Fibroblast of lung (primary cell): ENCODE results near the gene GRK1. TPM values are rescaled to one million over a fixed set of nuclear protein-coding genes. Genes with fewer than 3 reads are reported as not detected.

Source experiments
- DNase-seq, 2 donors: peaks; one replicate each; pipeline versions ENCODE4 v3.0.0 to v3.0.0-alpha.2; 2010; ENCODE audit warnings: low read depth in 2 of 2
- H2AFZ ChIP-seq: 2 replicates; pipeline ENCODE4 v1.5.1; 2012; ENCODE audit warnings: low read length, control low read depth, inconsistent platforms
- H3K27ac ChIP-seq: 2 replicates; pipeline ENCODE4 v1.5.1; 2011; ENCODE audit warnings: low read length, control low read depth; ENCODE audit not compliant: insufficient read depth
- H3K27me3 ChIP-seq: 2 replicates; pipeline ENCODE4 v1.5.1; 2011; ENCODE audit warnings: mild to moderate bottlenecking, low read length; ENCODE audit not compliant: control insufficient read depth, insufficient read depth
- H3K36me3 ChIP-seq: 2 replicates; pipeline ENCODE4 v1.5.1; 2011; ENCODE audit warnings: low read length; ENCODE audit not compliant: control insufficient read depth, insufficient read depth
- H3K4me1 ChIP-seq: 2 replicates; pipeline ENCODE4 v1.5.1; 2011; ENCODE audit warnings: low read length; ENCODE audit not compliant: control insufficient read depth, insufficient read depth; ENCODE audit errors: extremely low read depth
- H3K4me2 ChIP-seq: 2 replicates; pipeline ENCODE4 v1.5.1; 2011; ENCODE audit warnings: low read length, control low read depth; ENCODE audit not compliant: insufficient read depth; ENCODE audit errors: extremely low read depth
- H3K4me3 ChIP-seq, 4 experiments: fragments of 200-600 bp in 1 of 4; sonication (generic) in 1 of 4; replicated peaks in 1 of 4; 2 replicates each; pipeline ENCODE4 v1.5.1; 2011 to 2016; ENCODE audit warnings: low read length in 4 of 4, low read depth in 3 of 4, mild to moderate bottlenecking in 3 of 4, control low read depth in 2 of 4, inconsistent platforms in 1 of 4, mixed read lengths in 1 of 4; ENCODE audit not compliant: insufficient read depth in 1 of 4; ENCODE audit errors: control extremely low read depth in 1 of 4
- H3K79me2 ChIP-seq: 2 replicates; pipeline ENCODE4 v1.5.1; 2012; ENCODE audit warnings: mild to moderate bottlenecking, low read length, inconsistent platforms; ENCODE audit not compliant: control insufficient read depth, insufficient read depth
- H3K9ac ChIP-seq: 2 replicates; pipeline ENCODE4 v1.5.1; 2011; ENCODE audit warnings: mild to moderate bottlenecking, low read length, control low read depth; ENCODE audit not compliant: insufficient read depth
- H3K9me3 ChIP-seq: 2 replicates; pipeline ENCODE4 v1.5.1; 2012; ENCODE audit warnings: low read depth, low read length; ENCODE audit not compliant: control insufficient read depth, insufficient read depth
- H4K20me1 ChIP-seq: 2 replicates; pipeline ENCODE4 v1.5.1; 2011; ENCODE audit warnings: low read length; ENCODE audit not compliant: control insufficient read depth, insufficient read depth; ENCODE audit errors: extremely low read depth
- EZH2 ChIP-seq: IDR thresholded peaks from 2 replicates; pipeline ENCODE4 v1.5.1; 2012; ENCODE audit warnings: low read length, control low read depth, mild to moderate bottlenecking; ENCODE audit errors: missing control alignments
- polyA plus RNA-seq, 2 donors: library from polyadenylated mRNA; depleted of rRNA in 1 of 2; stranded (reverse) in 1 of 2; unstranded in 1 of 2; fragments of >200 nt; gene quantifications; 2 replicates each; pipeline ENCODE4 v1.2.1, GENCODE V29; 2011 to 2012; ENCODE audit warnings: missing spikeins in 1 of 2
- total RNA-seq: library from RNA; depleted of rRNA; stranded (reverse); fragments of >200 nt; gene quantifications from 2 replicates; pipeline ENCODE4 v1.2.1, GENCODE V29; 2014
- TF ChIP-seq, protein P1 (sequence below), 2 donors: IDR thresholded peaks in 1 of 2; conservative IDR thresholded peaks in 1 of 2; 1 replicate in 1 of 2; 2 replicates in 1 of 2; pipeline ENCODE4 v1.5.1; 2011 to 2012; ENCODE audit warnings: low read length in 2 of 2, control low read depth in 1 of 2, inconsistent platforms in 1 of 2, low read depth in 1 of 2, mild to moderate bottlenecking in 1 of 2

GRK1 gene
- total and polyA plus RNA-seq, 2 donors (not counting 1 experiment from before 2014, with no cell fraction given): 0.17 TPM; not detected in 1

DNA sequence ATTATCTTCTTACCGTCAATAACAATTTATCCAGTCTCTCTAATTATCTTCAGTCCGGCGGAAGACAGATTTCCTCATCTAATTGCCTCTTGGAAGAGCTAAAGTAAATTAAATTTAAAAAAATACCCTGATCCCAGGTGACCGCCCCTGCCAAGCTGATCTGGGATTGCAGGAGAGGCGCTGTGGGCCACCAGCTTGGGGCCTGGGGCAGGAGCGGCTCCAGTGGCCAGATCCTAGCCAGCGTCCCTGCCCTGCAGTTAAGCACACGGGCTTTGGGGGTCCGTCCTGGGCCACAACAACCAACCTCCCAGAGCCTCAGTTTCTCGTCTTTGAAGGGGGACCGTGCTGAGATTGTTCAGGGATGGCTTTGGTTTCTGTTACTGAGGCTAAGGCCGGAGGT, 79.7 kb downstream of the GRK1 start:
- Histone ChIP-seq H3K27ac (no peak overlapping the region), H3K9me3 (peaks cover 2% of the 10 kb centered on the region), H3K36me3 (no peaks in the 10 kb centered on the region), H4K20me1 (no peaks in the 10 kb centered on the region), H3K4me1 (no peaks in the 10 kb centered on the region), H3K79me2 (no peaks in the 10 kb centered on the region), H2AFZ (no peak overlapping the region), H3K9ac (no peak overlapping the region), H3K27me3 (no peaks in the 10 kb centered on the region), H3K4me2 (no peak overlapping the region), H3K4me3 (no peak overlapping the region)
- DNase-seq: no peak
- TF ChIP-seq, protein P1, sequence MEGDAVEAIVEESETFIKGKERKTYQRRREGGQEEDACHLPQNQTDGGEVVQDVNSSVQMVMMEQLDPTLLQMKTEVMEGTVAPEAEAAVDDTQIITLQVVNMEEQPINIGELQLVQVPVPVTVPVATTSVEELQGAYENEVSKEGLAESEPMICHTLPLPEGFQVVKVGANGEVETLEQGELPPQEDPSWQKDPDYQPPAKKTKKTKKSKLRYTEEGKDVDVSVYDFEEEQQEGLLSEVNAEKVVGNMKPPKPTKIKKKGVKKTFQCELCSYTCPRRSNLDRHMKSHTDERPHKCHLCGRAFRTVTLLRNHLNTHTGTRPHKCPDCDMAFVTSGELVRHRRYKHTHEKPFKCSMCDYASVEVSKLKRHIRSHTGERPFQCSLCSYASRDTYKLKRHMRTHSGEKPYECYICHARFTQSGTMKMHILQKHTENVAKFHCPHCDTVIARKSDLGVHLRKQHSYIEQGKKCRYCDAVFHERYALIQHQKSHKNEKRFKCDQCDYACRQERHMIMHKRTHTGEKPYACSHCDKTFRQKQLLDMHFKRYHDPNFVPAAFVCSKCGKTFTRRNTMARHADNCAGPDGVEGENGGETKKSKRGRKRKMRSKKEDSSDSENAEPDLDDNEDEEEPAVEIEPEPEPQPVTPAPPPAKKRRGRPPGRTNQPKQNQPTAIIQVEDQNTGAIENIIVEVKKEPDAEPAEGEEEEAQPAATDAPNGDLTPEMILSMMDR (conservative IDR thresholded peaks at IDR 0.05 in 1 of 2, IDR thresholded peaks at IDR 0.05 in 1 of 2; ENCODE audit: low read depth in 1 of 2, low read length in 2 of 2): no peak
- no peak for TF ChIP-seq EZH2

DNA sequence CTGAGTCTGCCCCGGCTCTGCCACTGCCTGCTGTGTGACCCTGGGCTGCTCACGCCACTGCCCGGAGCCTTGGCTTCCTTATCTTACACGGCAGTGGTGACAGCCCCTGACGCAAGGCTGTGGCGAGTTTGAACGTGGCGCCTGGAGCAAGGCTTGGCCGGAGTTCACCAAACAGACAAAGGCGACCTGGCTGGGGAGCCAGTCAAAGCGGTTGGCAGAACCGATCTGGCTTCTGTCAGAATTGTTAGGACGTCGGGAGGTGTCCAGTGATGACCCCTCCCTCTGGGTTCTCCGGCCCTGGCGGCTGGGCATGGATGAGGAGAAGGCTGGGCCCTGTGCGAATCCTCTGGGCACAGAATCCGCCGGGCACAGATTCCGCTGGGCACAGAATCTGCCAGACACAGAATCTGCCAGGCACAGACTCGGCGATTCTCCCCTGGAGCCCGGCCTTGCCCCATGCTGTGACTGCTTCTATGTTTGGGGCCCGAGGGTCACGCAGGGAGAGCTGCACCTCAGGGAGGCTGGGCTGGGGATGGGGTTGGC, 80.3 kb downstream of the GRK1 start:
- H3K27ac ChIP-seq: no peak overlapping the region
- TF ChIP-seq, protein P1 (conservative IDR thresholded peaks at IDR 0.05 in 1 of 2, IDR thresholded peaks at IDR 0.05 in 1 of 2; ENCODE audit: low read depth in 1 of 2, low read length in 2 of 2): no peak
- TF ChIP-seq EZH2: no peak
- no peak overlapping the region for H2AFZ ChIP-seq
- peaks cover 2% of the 10 kb centered on the region for H3K9me3 ChIP-seq
- H3K9ac ChIP-seq: no peak overlapping the region
- H3K4me3 ChIP-seq: no peak overlapping the region
- no peak for DNase-seq
- no peak overlapping the region for H3K4me2 ChIP-seq
- H3K79me2 ChIP-seq: no peaks in the 10 kb centered on the region
- H4K20me1 ChIP-seq: no peaks in the 10 kb centered on the region
- H3K4me1 ChIP-seq: no peaks in the 10 kb centered on the region
- H3K27me3 ChIP-seq: no peaks in the 10 kb centered on the region
- no peaks in the 10 kb centered on the region for H3K36me3 ChIP-seq

DNA sequence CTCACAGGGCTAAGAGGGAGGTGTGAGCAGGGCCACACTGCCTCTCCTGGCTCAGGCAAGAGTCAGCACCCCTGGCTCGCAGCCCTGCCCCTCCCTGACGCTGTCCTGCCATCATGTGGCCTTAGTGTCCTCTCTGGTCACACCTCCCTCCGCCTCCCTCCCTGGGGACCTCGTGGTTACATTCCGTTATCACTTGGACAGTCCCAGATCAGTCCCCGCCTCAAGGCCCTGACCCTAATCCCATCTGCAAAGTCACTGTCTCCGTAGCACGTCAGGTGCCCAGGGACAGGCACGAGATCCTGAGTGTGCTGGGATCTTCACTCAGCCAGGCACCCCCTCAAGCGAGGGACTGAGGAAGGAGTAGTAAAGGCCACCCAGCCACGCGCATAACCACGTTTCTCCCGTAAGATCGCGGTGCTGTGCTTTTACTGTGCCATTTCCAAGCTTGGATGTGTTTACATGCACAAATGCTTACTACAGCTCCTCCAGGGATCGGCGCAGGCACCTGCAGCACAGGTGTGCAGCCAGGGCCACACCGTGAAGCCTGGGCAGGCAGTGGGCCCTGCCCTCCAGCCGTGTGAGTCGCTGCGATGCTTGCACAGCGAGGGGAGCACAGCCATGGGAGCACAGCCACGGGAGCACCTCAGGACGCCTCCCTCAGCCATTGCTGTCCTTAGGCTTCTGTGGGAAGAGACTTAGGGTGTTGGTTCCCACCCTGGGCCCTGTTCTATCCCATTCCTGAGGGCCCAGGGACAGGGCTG, 81.3 kb downstream of the GRK1 start:
- no peaks in the 10 kb centered on the region for H3K27me3 ChIP-seq
- no peak overlapping the region for H3K9ac ChIP-seq
- no peak overlapping the region for H3K4me3 ChIP-seq
- no peaks in the 10 kb centered on the region for H3K4me1 ChIP-seq
- no peak for DNase-seq
- no peaks in the 10 kb centered on the region for H3K36me3 ChIP-seq
- H3K27ac ChIP-seq: no peak overlapping the region
- TF ChIP-seq EZH2: no peak
- TF ChIP-seq, protein P1 (conservative IDR thresholded peaks at IDR 0.05 in 1 of 2, IDR thresholded peaks at IDR 0.05 in 1 of 2; ENCODE audit: low read depth in 1 of 2, low read length in 2 of 2): no peak
- no peaks in the 10 kb centered on the region for H3K79me2 ChIP-seq
- H3K4me2 ChIP-seq: no peak overlapping the region
- no peaks in the 10 kb centered on the region for H4K20me1 ChIP-seq
- H2AFZ ChIP-seq: no peak overlapping the region
- H3K9me3 ChIP-seq: peaks cover 2% of the 10 kb centered on the region
